Liver (tissue), 9 donors: Measurements from ENCODE around the gene KIFBP. TPM values are rescaled to one million over a fixed set of nuclear protein-coding genes. Genes with fewer than 3 reads are reported as not detected.
A peak's percentile ranks its signal among the peaks of the same experiment; 100 is the strongest.

Experiments
- DNase-seq: peaks from one replicate; pipeline ENCODE4 v3.0.0-alpha.2; 2017; ENCODE audit warnings: low spot score
- H3K27ac ChIP-seq, 2 donors: one replicate each; pipeline ENCODE4 v1.7.0; 2013; ENCODE audit warnings: inconsistent platforms in 2 of 2, low read length in 2 of 2, control low read depth in 1 of 2, low read depth in 1 of 2, mild to moderate bottlenecking in 1 of 2
- H3K27me3 ChIP-seq, 4 donors: one replicate each; pipeline versions ENCODE4 v1.6.1 to v1.7.0; 2013; ENCODE audit warnings: low read length in 3 of 4, inconsistent platforms in 1 of 4, mild to moderate bottlenecking in 1 of 4, moderate library complexity in 1 of 4; ENCODE audit not compliant: control insufficient read depth in 4 of 4, insufficient read depth in 4 of 4
- H3K36me3 ChIP-seq, 4 donors: one replicate each; pipeline versions ENCODE4 v1.6.1 to v1.7.0; 2013; ENCODE audit warnings: low read length in 3 of 4, mild to moderate bottlenecking in 3 of 4, low read depth in 1 of 4, moderate library complexity in 1 of 4; ENCODE audit not compliant: control insufficient read depth in 4 of 4, insufficient read depth in 3 of 4
- H3K4me1 ChIP-seq, 4 donors: one replicate each; pipeline versions ENCODE4 v1.6.1 to v1.7.0; 2013; ENCODE audit warnings: low read length in 3 of 4, mild to moderate bottlenecking in 3 of 4, moderate library complexity in 1 of 4; ENCODE audit not compliant: control insufficient read depth in 4 of 4, insufficient read depth in 4 of 4
- H3K4me3 ChIP-seq, 3 donors: one replicate each; pipeline versions ENCODE4 v1.6.1 to v1.7.0; 2013; ENCODE audit warnings: low read length in 3 of 3, control low read depth in 1 of 3, low read depth in 1 of 3, mild to moderate bottlenecking in 1 of 3
- H3K9ac ChIP-seq, 2 donors: one replicate each; pipeline ENCODE4 v1.7.0; 2013; ENCODE audit warnings: low read length in 2 of 2, mild to moderate bottlenecking in 2 of 2, moderate library complexity in 2 of 2, control low read depth in 1 of 2, low read depth in 1 of 2
- H3K9me3 ChIP-seq, 4 donors: one replicate each; pipeline versions ENCODE4 v1.6.1 to v1.7.0; 2013; ENCODE audit warnings: low read length in 3 of 4; ENCODE audit not compliant: control insufficient read depth in 4 of 4
- EGR1 ChIP-seq, 2 donors: IDR thresholded peaks; 2 replicates each; pipeline ENCODE4 v1.6.1; 2016 to 2018; ENCODE audit warnings: antibody characterized with exemption in 2 of 2, low read depth in 2 of 2
- FOXA1 ChIP-seq: IDR thresholded peaks from 2 replicates; pipeline ENCODE4 v1.6.1; 2016; ENCODE audit warnings: antibody characterized with exemption
- GABPA ChIP-seq, 2 donors: IDR thresholded peaks in 1 of 2; conservative IDR thresholded peaks in 1 of 2; 2 replicates each; pipeline ENCODE4 v1.6.1; 2016; ENCODE audit warnings: antibody characterized with exemption in 2 of 2, mild to moderate bottlenecking in 1 of 2, moderate library complexity in 1 of 2
- JUND ChIP-seq, 2 donors: IDR thresholded peaks; 2 replicates each; pipeline ENCODE4 v1.6.1; 2016; ENCODE audit warnings: antibody characterized with exemption in 2 of 2
- NR2F2 ChIP-seq: IDR thresholded peaks from 2 replicates; pipeline ENCODE4 v1.6.1; 2016; ENCODE audit warnings: antibody characterized with exemption
- RAD21 ChIP-seq, 2 donors: IDR thresholded peaks; 2 replicates each; pipeline ENCODE4 v1.6.1; 2016; ENCODE audit warnings: antibody characterized with exemption in 2 of 2, mild to moderate bottlenecking in 2 of 2
- SP1 ChIP-seq: IDR thresholded peaks from 2 replicates; pipeline ENCODE4 v1.6.1; 2018; ENCODE audit warnings: antibody characterized with exemption, mild to moderate bottlenecking
- TAF1 ChIP-seq: conservative IDR thresholded peaks from 2 replicates; pipeline ENCODE4 v1.6.1; 2016; ENCODE audit warnings: antibody characterized with exemption, mild to moderate bottlenecking
- WGBS: extraction: QIAGEN DNeasy Blood & Tissue Kit; methylation state at CpG from one replicate; pipeline ENCODE4 v1.1.7; 2013; 5-methylcytosine and 5-hydroxymethylcytosine counted together
- polyA plus RNA-seq, 2 donors: library from polyadenylated mRNA; stranded (reverse) in 1 of 2; unstranded in 1 of 2; fragments of 200-250 nt in 1 of 2; fragments of >200 nt in 1 of 2; fragmentation: Nextera tagmentation in 1 of 2; extraction: Ambion mirVana in 1 of 2; gene quantifications; one replicate each; pipeline versions ENCODE4 v1.2.1 to v1.2.3, GENCODE V29; 2013 to 2015
- total RNA-seq, 2 donors: library from RNA; depleted of rRNA; stranded (reverse); fragments of >200 nt; gene quantifications; one replicate each; pipeline ENCODE4 v1.2.3, GENCODE V29; 2014
- TF ChIP-seq, protein P1 (sequence below): fragments of 150-350 bp; IDR thresholded peaks from 2 replicates; pipeline ENCODE4 v1.5.1; 2017; ENCODE audit warnings: improper control_type of control experiment, low read depth, low read length; ENCODE audit not compliant: missing input control
- TF ChIP-seq, protein P2 (sequence below): IDR thresholded peaks from 2 replicates; pipeline ENCODE4 v1.6.1; 2016; ENCODE audit warnings: antibody characterized with exemption
- TF ChIP-seq, protein P3 (sequence below): IDR thresholded peaks from 2 replicates; pipeline ENCODE4 v1.6.1; 2016; ENCODE audit warnings: antibody characterized with exemption
- TF ChIP-seq, protein P4 (sequence below): IDR thresholded peaks from 2 replicates; pipeline ENCODE4 v1.6.1; 2016; ENCODE audit warnings: antibody characterized with exemption
- donor health status: healthy.
- donor health status: healthy.
- donor health status: healthy.
- donor health status: healthy.
- donor health status: healthy.

The KIFBP gene
- total and polyA plus RNA-seq, 4 donors = 5.7 to 11.2 (median 7.9) TPM

DNA sequence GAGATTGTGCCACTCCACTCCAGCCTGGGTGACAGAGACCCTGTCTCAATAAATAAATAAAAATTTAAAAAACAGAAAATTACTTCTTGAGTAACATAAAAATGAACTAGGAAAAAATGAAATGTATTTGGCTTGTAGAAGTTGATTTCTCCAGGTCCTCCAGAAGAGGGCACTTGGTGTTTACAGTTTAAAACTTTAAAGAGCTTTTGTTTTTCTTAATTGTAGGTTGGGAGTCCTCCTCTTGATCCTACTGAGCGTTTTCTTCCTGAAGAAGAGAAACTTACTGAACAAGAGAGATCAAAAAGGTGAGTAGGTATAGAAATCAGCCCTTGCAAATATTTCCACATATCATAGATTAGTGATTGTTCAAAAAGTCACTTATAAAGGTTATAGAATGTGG lies 16.2 kb downstream of the KIFBP start (continued):
- TF ChIP-seq, protein P1, sequence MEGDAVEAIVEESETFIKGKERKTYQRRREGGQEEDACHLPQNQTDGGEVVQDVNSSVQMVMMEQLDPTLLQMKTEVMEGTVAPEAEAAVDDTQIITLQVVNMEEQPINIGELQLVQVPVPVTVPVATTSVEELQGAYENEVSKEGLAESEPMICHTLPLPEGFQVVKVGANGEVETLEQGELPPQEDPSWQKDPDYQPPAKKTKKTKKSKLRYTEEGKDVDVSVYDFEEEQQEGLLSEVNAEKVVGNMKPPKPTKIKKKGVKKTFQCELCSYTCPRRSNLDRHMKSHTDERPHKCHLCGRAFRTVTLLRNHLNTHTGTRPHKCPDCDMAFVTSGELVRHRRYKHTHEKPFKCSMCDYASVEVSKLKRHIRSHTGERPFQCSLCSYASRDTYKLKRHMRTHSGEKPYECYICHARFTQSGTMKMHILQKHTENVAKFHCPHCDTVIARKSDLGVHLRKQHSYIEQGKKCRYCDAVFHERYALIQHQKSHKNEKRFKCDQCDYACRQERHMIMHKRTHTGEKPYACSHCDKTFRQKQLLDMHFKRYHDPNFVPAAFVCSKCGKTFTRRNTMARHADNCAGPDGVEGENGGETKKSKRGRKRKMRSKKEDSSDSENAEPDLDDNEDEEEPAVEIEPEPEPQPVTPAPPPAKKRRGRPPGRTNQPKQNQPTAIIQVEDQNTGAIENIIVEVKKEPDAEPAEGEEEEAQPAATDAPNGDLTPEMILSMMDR = peak; percentile 34

DNA sequence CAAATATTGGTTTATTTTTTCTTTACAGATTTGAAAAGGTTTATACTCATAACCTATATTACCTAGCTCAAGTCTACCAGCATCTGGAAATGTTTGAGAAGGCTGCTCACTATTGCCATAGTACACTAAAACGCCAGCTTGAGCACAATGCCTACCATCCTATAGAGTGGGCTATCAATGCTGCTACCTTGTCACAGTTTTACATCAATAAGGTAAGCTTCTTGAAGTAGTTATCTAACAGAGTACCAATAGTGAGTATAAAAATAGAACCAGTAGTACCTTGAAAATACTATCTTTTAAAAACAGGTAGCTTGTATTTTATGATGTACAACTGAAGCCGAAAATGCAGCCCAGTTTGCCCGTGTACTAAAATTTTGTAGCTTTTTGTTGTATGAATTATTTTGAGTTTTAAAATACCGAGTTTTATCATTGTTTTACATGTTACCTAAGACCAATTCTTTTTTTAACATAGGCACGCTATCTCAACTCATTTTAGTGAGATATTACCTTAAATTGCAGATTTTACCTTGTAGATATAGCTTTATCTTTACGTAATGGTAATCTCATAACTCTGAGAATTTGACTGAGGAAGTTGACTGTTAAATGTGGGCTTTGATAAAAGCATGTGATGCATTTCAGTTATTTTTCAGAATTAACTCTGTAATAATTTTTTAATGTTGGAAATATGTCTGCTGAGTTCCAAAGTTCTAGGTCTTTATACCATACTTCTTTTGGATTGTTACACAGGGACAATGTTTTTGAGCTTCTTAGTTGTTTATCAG lies 17.3 kb downstream of the KIFBP start:
- Histone ChIP-seq H3K9me3 (no peaks in the 10 kb centered on the region), H3K27me3 (no peaks in the 10 kb centered on the region), H3K27ac (no peak overlapping the region), H3K9ac (no peak overlapping the region), H3K4me3 (no peak overlapping the region), H3K36me3 (peaks cover 0 to 11% (median 6%) of the 10 kb centered on the region in 4 donors), H3K4me1 (no peaks in the 10 kb centered on the region)
- 94% methylated on average over 6 of the region's 6 CpGs for WGBS
- no peak for DNase-seq
- TF ChIP-seq FOXA1 (no peak), JUND (IDR thresholded peaks at IDR 0.05) (no peak), SP1 (no peak), GABPA (IDR thresholded peaks at IDR 0.05 in 1 of 2, conservative IDR thresholded peaks at IDR 0.05 in 1 of 2) (no peak), EGR1 (IDR thresholded peaks at IDR 0.05; ENCODE audit: low read depth in 2 of 2) (no peak), TAF1 (no peak)
- TF ChIP-seq, protein P2, sequence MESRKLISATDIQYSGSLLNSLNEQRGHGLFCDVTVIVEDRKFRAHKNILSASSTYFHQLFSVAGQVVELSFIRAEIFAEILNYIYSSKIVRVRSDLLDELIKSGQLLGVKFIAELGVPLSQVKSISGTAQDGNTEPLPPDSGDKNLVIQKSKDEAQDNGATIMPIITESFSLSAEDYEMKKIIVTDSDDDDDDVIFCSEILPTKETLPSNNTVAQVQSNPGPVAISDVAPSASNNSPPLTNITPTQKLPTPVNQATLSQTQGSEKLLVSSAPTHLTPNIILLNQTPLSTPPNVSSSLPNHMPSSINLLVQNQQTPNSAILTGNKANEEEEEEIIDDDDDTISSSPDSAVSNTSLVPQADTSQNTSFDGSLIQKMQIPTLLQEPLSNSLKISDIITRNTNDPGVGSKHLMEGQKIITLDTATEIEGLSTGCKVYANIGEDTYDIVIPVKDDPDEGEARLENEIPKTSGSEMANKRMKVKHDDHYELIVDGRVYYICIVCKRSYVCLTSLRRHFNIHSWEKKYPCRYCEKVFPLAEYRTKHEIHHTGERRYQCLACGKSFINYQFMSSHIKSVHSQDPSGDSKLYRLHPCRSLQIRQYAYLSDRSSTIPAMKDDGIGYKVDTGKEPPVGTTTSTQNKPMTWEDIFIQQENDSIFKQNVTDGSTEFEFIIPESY = no peak
- TF ChIP-seq, protein P3, sequence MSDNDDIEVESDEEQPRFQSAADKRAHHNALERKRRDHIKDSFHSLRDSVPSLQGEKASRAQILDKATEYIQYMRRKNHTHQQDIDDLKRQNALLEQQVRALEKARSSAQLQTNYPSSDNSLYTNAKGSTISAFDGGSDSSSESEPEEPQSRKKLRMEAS = no peak
- TF ChIP-seq, protein P4, sequence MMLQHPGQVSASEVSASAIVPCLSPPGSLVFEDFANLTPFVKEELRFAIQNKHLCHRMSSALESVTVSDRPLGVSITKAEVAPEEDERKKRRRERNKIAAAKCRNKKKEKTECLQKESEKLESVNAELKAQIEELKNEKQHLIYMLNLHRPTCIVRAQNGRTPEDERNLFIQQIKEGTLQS = no peak

DNA sequence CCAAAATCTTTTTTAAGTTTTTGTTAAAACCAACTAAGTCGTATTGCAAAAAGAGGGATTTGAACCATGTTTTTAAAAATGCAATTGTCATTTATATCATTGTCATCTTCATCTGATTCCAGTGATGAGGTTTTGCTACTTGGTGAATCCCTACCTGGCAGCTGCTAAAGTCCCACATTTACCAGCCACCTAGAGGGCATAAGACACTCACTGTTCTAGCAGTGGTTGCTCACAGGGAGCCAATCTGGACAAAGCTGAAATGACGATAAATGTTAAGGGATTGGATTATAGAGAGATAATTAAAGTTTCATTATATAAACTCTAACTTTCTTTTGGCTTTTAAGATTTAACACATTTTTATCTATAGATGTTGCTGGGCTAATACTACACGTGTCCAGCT lies 18.7 kb downstream of the KIFBP start:
- Histone ChIP-seq H3K4me1 (no peaks in the 10 kb centered on the region), H3K36me3 (peaks cover 0 to 11% (median 4%) of the 10 kb centered on the region in 4 donors), H3K4me3 (no peak overlapping the region), H3K27ac (no peak overlapping the region), H3K9ac (no peak overlapping the region), H3K9me3 (no peaks in the 10 kb centered on the region), H3K27me3 (no peaks in the 10 kb centered on the region)
- 92% methylated on average over 3 of the region's 3 CpGs for WGBS
- DNase-seq = no peak
- TF ChIP-seq EGR1 (IDR thresholded peaks at IDR 0.05; ENCODE audit: low read depth in 2 of 2) = no peak
- TF ChIP-seq, protein P2 = no peak
- TF ChIP-seq RAD21 (IDR thresholded peaks at IDR 0.05) = peak in 1 of 2 donors; percentile 20
- no peak for TF ChIP-seq FOXA1
- TF ChIP-seq, protein P3 = no peak
- TF ChIP-seq, protein P1 = no peak
- TF ChIP-seq, protein P4 = no peak
- no peak for TF ChIP-seq NR2F2
